Lung (tissue), 12 donors: ENCODE results near the gene HOMER2. TPM values are rescaled to one million over a fixed set of nuclear protein-coding genes. Genes with fewer than 3 reads are reported as not detected.

ENCODE experiments used
- ATAC-seq: fragments of 200-7000 bp; cut with Tn5 transposase; one replicate; pipeline ENCODE4 v1.9.1; 2020; ENCODE audit warnings: moderate number of reproducible peaks; ENCODE audit not compliant: insufficient read depth, low FRiP score
- DNase-seq, 3 donors: peaks; one replicate each; pipeline ENCODE4 v3.0.0-alpha.2; 2013 to 2017
- H3K27ac ChIP-seq, 2 donors: one replicate each; pipeline ENCODE4 v1.5.1; 2013; ENCODE audit warnings: mild to moderate bottlenecking in 2 of 2, moderate library complexity in 2 of 2, control low read depth in 1 of 2, inconsistent platforms in 1 of 2, low read depth in 1 of 2, low read length in 1 of 2
- H3K27me3 ChIP-seq, 3 donors: one replicate each; pipeline ENCODE4 v1.5.1; 2013; ENCODE audit warnings: low read length in 2 of 3; ENCODE audit not compliant: control insufficient read depth in 3 of 3, insufficient read depth in 3 of 3
- H3K36me3 ChIP-seq, 4 donors: one replicate each; pipeline ENCODE4 v1.5.1; 2013; ENCODE audit warnings: low read length in 4 of 4, mild to moderate bottlenecking in 1 of 4, moderate library complexity in 1 of 4; ENCODE audit not compliant: control insufficient read depth in 4 of 4, insufficient read depth in 4 of 4
- H3K4me1 ChIP-seq, 5 donors: one replicate each; pipeline ENCODE4 v1.5.1; 2013; ENCODE audit warnings: low read length in 5 of 5, mild to moderate bottlenecking in 2 of 5, moderate library complexity in 1 of 5; ENCODE audit not compliant: control insufficient read depth in 5 of 5, insufficient read depth in 5 of 5
- H3K4me3 ChIP-seq: one replicate; pipeline ENCODE4 v1.5.1; 2013; ENCODE audit warnings: mild to moderate bottlenecking, control low read depth, moderate library complexity
- H3K9ac ChIP-seq, 2 donors: one replicate each; pipeline ENCODE4 v1.5.1; 2013; ENCODE audit warnings: low read length in 2 of 2, control low read depth in 1 of 2; ENCODE audit not compliant: insufficient read depth in 1 of 2
- H3K9me3 ChIP-seq, 4 donors: one replicate each; pipeline ENCODE4 v1.5.1; 2013; ENCODE audit warnings: low read length in 3 of 4, mild to moderate bottlenecking in 1 of 4, moderate library complexity in 1 of 4; ENCODE audit not compliant: control insufficient read depth in 4 of 4, insufficient read depth in 3 of 4
- CTCF ChIP-seq: IDR thresholded peaks from 2 replicates; pipeline ENCODE4 v1.5.1; 2012; ENCODE audit warnings: mild to moderate bottlenecking; ENCODE audit errors: control extremely low read depth, extremely low read depth
- WGBS, 2 donors: extraction: QIAGEN DNeasy Blood & Tissue Kit; methylation state at CpG; one replicate each; pipeline ENCODE4 v1.1.7; 2013; 5-methylcytosine and 5-hydroxymethylcytosine counted together
- polyA plus RNA-seq, 2 donors: library from polyadenylated mRNA; stranded (reverse); fragments of 200-250 nt; gene quantifications; one replicate each; pipeline ENCODE4 v1.2.1, GENCODE V29; 2013
- total RNA-seq, 2 donors: library from RNA; depleted of rRNA in 1 of 2; stranded (reverse); fragments of >200 nt in 1 of 2; gene quantifications; one replicate each; pipeline ENCODE4 v1.2.1, GENCODE V29; 2014 to 2021
- donor health status: control.
- donor health status: control.
- donor health status: Bipolar disorder and iron deficiency.
- donor health status: healthy.
- donor health status: DM: yes; HTN: yes; CAD: no.

Gene HOMER2
- total and polyA plus RNA-seq, 4 donors, result 7.5 to 18.1 (median 11.6) TPM

GRCh38 chr15:82802497-82802896 lies 150.0 kb downstream of the HOMER2 start:
- Histone ChIP-seq H3K9ac (no peak overlapping the region), H3K36me3 (no peaks in the 10 kb centered on the region), H3K27ac (peak overlapping the region in 1 of 2 donors; percentile 67), H3K27me3 (peaks cover 0 to 5% (median 0%) of the 10 kb centered on the region in 3 donors), H3K4me1 (no peaks in the 10 kb centered on the region), H3K4me3 (no peak overlapping the region), H3K9me3 (no peaks in the 10 kb centered on the region)
- no peak for DNase-seq
- WGBS, 2 donors, result 37 to 60% methylated on average over 1 of the region's 1 CpG
- ATAC-seq, result no peak
- TF ChIP-seq CTCF, result no peak

GRCh38 chr15:82799183-82799841 lies 153.2 kb downstream of the HOMER2 start:
- H3K9me3 ChIP-seq, result no peaks in the 10 kb centered on the region
- H3K9ac ChIP-seq, result no peak overlapping the region
- H3K36me3 ChIP-seq, result no peaks in the 10 kb centered on the region
- TF ChIP-seq CTCF, result no peak
- peak overlapping the region in 1 of 2 donors; percentile 24 for H3K27ac ChIP-seq
- 85 to 88% methylated on average over 7 of the region's 7 CpGs for WGBS, 2 donors
- no peaks in the 10 kb centered on the region for H3K4me1 ChIP-seq
- no peak overlapping the region for H3K4me3 ChIP-seq
- DNase-seq (no peak), ATAC-seq (no peak)
- peaks cover 0 to 5% (median 0%) of the 10 kb centered on the region in 3 donors for H3K27me3 ChIP-seq

Other genes starting within 250 kb of the HOMER2 start
- gene AP3B2, start 242.8 kb downstream of the HOMER2 start, total RNA-seq, result 1 to 10 TPM in 1 of 2 donors, under 1 TPM in 1; 0.94 to 2.2 TPM
- 1 to 10 TPM in 1 of 2 donors, under 1 TPM in 1; 0.96 to 1.4 TPM for gene AP3B2, start 242.8 kb downstream of the HOMER2 start, polyA plus RNA-seq
- gene FSD2, start 146.7 kb downstream of the HOMER2 start, total RNA-seq, result under 1 TPM in 1 of 2 donors, not detected in 1; 0.06 TPM
- gene FSD2, start 146.7 kb downstream of the HOMER2 start, polyA plus RNA-seq, result under 1 TPM in 1 of 2 donors, not detected in 1; 0.08 TPM
- 10 to 100 TPM in 1 of 2 donors, 1 to 10 TPM in 1; 8.6 to 10.4 TPM for gene WHAMM, start 143.1 kb downstream of the HOMER2 start, total RNA-seq
- gene WHAMM, start 143.1 kb downstream of the HOMER2 start, polyA plus RNA-seq, result 1 to 10 TPM; 4.2 to 4.6 TPM
- gene RAMAC, start 33.5 kb upstream of the HOMER2 start, total RNA-seq, result 10 to 100 TPM; 15.6 to 28.6 TPM
- 10 to 100 TPM; 18.1 to 23.4 TPM for gene RAMAC, start 33.5 kb upstream of the HOMER2 start, polyA plus RNA-seq
- 10 to 100 TPM; 20.5 to 23.0 TPM for gene C15orf40, start 58.9 kb upstream of the HOMER2 start, total RNA-seq
- gene C15orf40, start 58.9 kb upstream of the HOMER2 start, polyA plus RNA-seq, result 10 to 100 TPM; 16.7 to 26.1 TPM
- gene BTBD1, start 114.5 kb upstream of the HOMER2 start, total RNA-seq, result 10 to 100 TPM; 45.7 to 71.0 TPM
- 10 to 100 TPM; 10.7 to 28.2 TPM for gene BTBD1, start 114.5 kb upstream of the HOMER2 start, polyA plus RNA-seq
- gene TM6SF1, start 154.9 kb upstream of the HOMER2 start, total RNA-seq, result 10 to 100 TPM in 1 of 2 donors, 1 to 10 TPM in 1; 4.3 to 15.8 TPM
- gene TM6SF1, start 154.9 kb upstream of the HOMER2 start, polyA plus RNA-seq, result 10 to 100 TPM; 11.8 to 15.6 TPM